GM19328 (cell line): Measurements from ENCODE around the gene ALK.

Source experiments
- ATAC-seq: cut with Tn5 transposase; IDR thresholded peaks from one replicate; pipeline ENCODE4 v1.9.1; 2021; ENCODE audit warnings: mild to moderate bottlenecking, moderate library complexity; ENCODE audit not compliant: unreplicated experiment

ALK gene

GRCh38 chr2:29614295-29614830 is 307.0 kb downstream of the ALK start:
- no peak for ATAC-seq

- no peak for ATAC-seq
Observed at GRCh38 chr2:29613792-29614266, 307.6 kb downstream of the ALK start.

- no peak for ATAC-seq
Observed at GRCh38 chr2:29613067-29613466, 308.3 kb downstream of the ALK start.

GRCh38 chr2:29612568-29612967 is 308.8 kb downstream of the ALK start:
- ATAC-seq = no peak

- ATAC-seq = no peak
Observed at GRCh38 chr2:29611850-29612249, 309.5 kb downstream of the ALK start.

GRCh38 chr2:29611261-29611660 is 310.1 kb downstream of the ALK start:
- ATAC-seq = no peak

GRCh38 chr2:29610569-29610968 is 310.8 kb downstream of the ALK start:
- no peak for ATAC-seq

- no peak for ATAC-seq
Observed at GRCh38 chr2:29607038-29607420, 314.4 kb downstream of the ALK start.

- no peak for ATAC-seq
Observed at GRCh38 chr2:29606104-29607037, 315.0 kb downstream of the ALK start.

- ATAC-seq = no peak
Observed at GRCh38 chr2:29603341-29603740, 318.0 kb downstream of the ALK start.

- ATAC-seq = no peak
Observed at GRCh38 chr2:29601872-29602271, 319.5 kb downstream of the ALK start.

- no peak for ATAC-seq
Observed at GRCh38 chr2:29601321-29601720, 320.1 kb downstream of the ALK start.

- ATAC-seq = no peak
Observed at GRCh38 chr2:29599946-29600345, 321.4 kb downstream of the ALK start.

GRCh38 chr2:29598978-29599377 is 322.4 kb downstream of the ALK start:
- ATAC-seq = no peak

- no peak for ATAC-seq
Observed at GRCh38 chr2:29597035-29597434, 324.4 kb downstream of the ALK start.

- no peak for ATAC-seq
Observed at GRCh38 chr2:29596584-29596983, 324.8 kb downstream of the ALK start.

- no peak for ATAC-seq
Observed at GRCh38 chr2:29591600-29591999, 329.8 kb downstream of the ALK start.

GRCh38 chr2:29590211-29590610 is 331.2 kb downstream of the ALK start:
- no peak for ATAC-seq

- no peak for ATAC-seq
Observed at GRCh38 chr2:29589440-29590103, 331.8 kb downstream of the ALK start.

- ATAC-seq = no peak
Observed at GRCh38 chr2:29587402-29588190, 333.8 kb downstream of the ALK start.

GRCh38 chr2:29586919-29587318 is 334.5 kb downstream of the ALK start:
- no peak for ATAC-seq
